ENCODE results near the gene CBX6.
A peak's percentile ranks its signal among the peaks of the same experiment; 100 is the strongest.

Gene CBX6

GRCh38 chr22:38873469-38874411 lies 1.7 kb upstream of the CBX6 start:
- DNase-seq (ENCODE audit: low read depth) = peak; percentile 34

GRCh38 chr22:38872831-38873248 lies 824 bp upstream of the CBX6 start:
- DNase-seq (ENCODE audit: low read depth) = no peak

- no peak for DNase-seq (ENCODE audit: low read depth)
Observed at GRCh38 chr22:38871360-38872171, 450 bp downstream of the CBX6 start.

GRCh38 chr22:38870791-38871359 lies 1.1 kb downstream of the CBX6 start:
- DNase-seq (ENCODE audit: low read depth) = no peak

GRCh38 chr22:38870312-38870741 lies 1.7 kb downstream of the CBX6 start:
- peak; percentile 76 for DNase-seq (ENCODE audit: low read depth)

- no peak for DNase-seq (ENCODE audit: low read depth)
Observed at GRCh38 chr22:38869663-38870062, 2.4 kb downstream of the CBX6 start.

- DNase-seq (ENCODE audit: low read depth) = peak; percentile 78
Observed at GRCh38 chr22:38868886-38869381, 3.1 kb downstream of the CBX6 start.

GRCh38 chr22:38868286-38868721 lies 3.7 kb downstream of the CBX6 start:
- DNase-seq (ENCODE audit: low read depth) = no peak

GRCh38 chr22:38867471-38868285 lies 4.3 kb downstream of the CBX6 start:
- no peak for DNase-seq (ENCODE audit: low read depth)

GRCh38 chr22:38867124-38867455 lies 4.9 kb downstream of the CBX6 start:
- no peak for DNase-seq (ENCODE audit: low read depth)

- no peak for DNase-seq (ENCODE audit: low read depth)
Observed at GRCh38 chr22:38866399-38867123, 5.5 kb downstream of the CBX6 start.

GRCh38 chr22:38866024-38866398 lies 6.0 kb downstream of the CBX6 start:
- DNase-seq (ENCODE audit: low read depth) = no peak

- DNase-seq (ENCODE audit: low read depth) = no peak
Observed at GRCh38 chr22:38865201-38866023, 6.6 kb downstream of the CBX6 start.

GRCh38 chr22:38864361-38865191 lies 7.4 kb downstream of the CBX6 start:
- DNase-seq (ENCODE audit: low read depth) = no peak

- no peak for DNase-seq (ENCODE audit: low read depth)
Observed at GRCh38 chr22:38863531-38864131, 8.4 kb downstream of the CBX6 start.

GRCh38 chr22:38862375-38863329 lies 9.4 kb downstream of the CBX6 start:
- no peak for DNase-seq (ENCODE audit: low read depth)

- no peak for DNase-seq (ENCODE audit: low read depth)
Observed at GRCh38 chr22:38861927-38862326, 10.1 kb downstream of the CBX6 start.

All from T follicular helper cell (primary cell).